HepG2 (cell line): ENCODE measurements around the gene PRKN. TPM values are rescaled to one million over a fixed set of nuclear protein-coding genes. Genes with fewer than 3 reads are reported as not detected.

ENCODE experiments used
- ATAC-seq: fragments of 200-7000 bp; cut with Tn5 transposase; 3 replicates; pipeline ENCODE4 v1.9.1; 2020; ENCODE audit warnings: mild to moderate bottlenecking, moderate library complexity
- BruUV-seq: library from RNA; stranded (reverse); fragments of 400-500 nt; replicated peaks from 2 replicates; lab custom pipeline; 2021; lab: Mats Ljungman, UMichigan
- CTCF ChIA-PET: fragments of 300-600 bp; formaldehyde crosslinking; extraction: SDS; loops from one replicate; lab custom pipeline; 2021; ENCODE audit warnings: low total read pairs, inconsistent platforms, low intra/inter-chr PET ratio; lab: Yijun Ruan, JAX
- POLR2A ChIA-PET: fragments of 350-600 bp; sonication (Branson Sonifier 250); formaldehyde crosslinking; loops from one replicate; lab custom pipeline; 2020; ENCODE audit warnings: antibody characterized with exemption, inconsistent platforms; lab: Yijun Ruan, JAX
- DNase-seq: peaks from one replicate; pipeline ENCODE4 v3.0.0-alpha.2; 2015; ENCODE audit warnings: low spot score
- FAIRE-seq: peaks from 3 replicates; lab custom pipeline; 2011; peaks lifted over from hg19 to GRCh38; lab: Jason Lieb, UNC
- H2AFZ ChIP-seq: one replicate; pipeline ENCODE4 v1.6.1; 2011; ENCODE audit warnings: low read length, inconsistent platforms
- H3K27ac ChIP-seq: fragments of 300-600 bp; 3 replicates; pipeline ENCODE4 v1.8.0; 2011; ENCODE audit warnings: mixed run types, mild to moderate bottlenecking, mixed read lengths, low read length, inconsistent platforms; ENCODE audit not compliant: insufficient read depth; ENCODE audit errors: extremely low read length
- H3K27me3 ChIP-seq, 2 experiments: fragments of 200-600 bp in 1 of 2; 2 replicates in 1 of 2; 3 replicates in 1 of 2; pipeline versions ENCODE4 v1.6.0 to v1.8.0; 2011; ENCODE audit warnings: low read length in 2 of 2, mild to moderate bottlenecking in 2 of 2, moderate library complexity in 2 of 2, inconsistent platforms in 1 of 2; ENCODE audit not compliant: insufficient read depth in 2 of 2, control insufficient read depth in 1 of 2
- H3K36me3 ChIP-seq, 2 experiments: fragments of 200-600 bp in 1 of 2; replicated peaks in 1 of 2; 2 replicates in 1 of 2; 3 replicates in 1 of 2; pipeline versions ENCODE4 v1.5.1 to v1.8.0; 2011; ENCODE audit warnings: low read length in 2 of 2, inconsistent platforms in 1 of 2; ENCODE audit not compliant: insufficient read depth in 2 of 2, control insufficient read depth in 1 of 2
- H3K4me1 ChIP-seq: 2 replicates; pipeline ENCODE4 v1.5.1; 2012; ENCODE audit warnings: low read length, inconsistent platforms; ENCODE audit not compliant: insufficient read depth
- H3K4me2 ChIP-seq: 2 replicates; pipeline ENCODE4 v1.6.0; 2011; ENCODE audit warnings: low read depth, low read length, inconsistent platforms
- H3K4me3 ChIP-seq, 3 experiments: fragments of 200-600 bp in 1 of 3; sonication (generic), shearing (Covaris generic) in 1 of 3; replicated peaks in 1 of 3; 2 replicates each; pipeline ENCODE4 v1.5.1; 2011 to 2016; ENCODE audit warnings: low read length in 3 of 3, inconsistent platforms in 2 of 3, low read depth in 2 of 3, mild to moderate bottlenecking in 2 of 3, control low read depth in 1 of 3, mixed read lengths in 1 of 3; ENCODE audit not compliant: insufficient read depth in 1 of 3
- H3K79me2 ChIP-seq: one replicate; pipeline ENCODE4 v1.6.1; 2011; ENCODE audit warnings: low read length, inconsistent platforms; ENCODE audit not compliant: insufficient read depth
- H3K9ac ChIP-seq: 2 replicates; pipeline ENCODE4 v1.6.0; 2011; ENCODE audit warnings: mild to moderate bottlenecking, low read depth, low read length, inconsistent platforms; ENCODE audit not compliant: insufficient read depth
- H3K9me3 ChIP-seq: 2 replicates; pipeline ENCODE4 v1.5.1; 2012; ENCODE audit warnings: mild to moderate bottlenecking, low read length
- H4K20me1 ChIP-seq: 2 replicates; pipeline ENCODE4 v1.6.0; 2011; ENCODE audit warnings: inconsistent platforms, mild to moderate bottlenecking, low read length, moderate library complexity; ENCODE audit not compliant: insufficient read depth
- HDAC2 ChIP-seq: sonication (generic); formaldehyde crosslinking; IDR thresholded peaks from 2 replicates; pipeline ENCODE4 v1.4.0; 2020; ENCODE audit warnings: missing genetic modification reagents
- HNRNPH1 ChIP-seq: fragments of 200-400 bp; formaldehyde crosslinking; optimal IDR thresholded peaks from 2 replicates; pipeline ENCODE3; 2017; ENCODE audit warnings: mild to moderate bottlenecking, low read depth, low read length
- IKZF4 ChIP-seq: sonication (generic); formaldehyde crosslinking; IDR thresholded peaks from 2 replicates; pipeline ENCODE4 v1.5.1; 2020; ENCODE audit warnings: borderline replicate concordance, mild to moderate bottlenecking, low read depth, missing genetic modification reagents; ENCODE audit errors: not compliant biosample characterization
- MAZ ChIP-seq, 2 experiments: sonication (generic) in 1 of 2; formaldehyde crosslinking in 1 of 2; IDR thresholded peaks; 2 replicates each; pipeline versions ENCODE4 v1.5.0 to v1.6.1; 2012 to 2020; ENCODE audit warnings: low read depth in 2 of 2, mild to moderate bottlenecking in 2 of 2, borderline replicate concordance in 1 of 2, improper control_type of control experiment in 1 of 2, low read length in 1 of 2, missing genetic modification reagents in 1 of 2, moderate library complexity in 1 of 2
- SNRNP70 ChIP-seq: fragments of 200-400 bp; formaldehyde crosslinking; IDR thresholded peaks from 2 replicates; pipeline ENCODE4 v1.6.1; 2017; ENCODE audit warnings: mild to moderate bottlenecking, low read depth, low read length, moderate library complexity
- ZNF143 ChIP-seq: sonication (generic); formaldehyde crosslinking; IDR thresholded peaks from 2 replicates; pipeline ENCODE4 v1.4.0; 2020; ENCODE audit warnings: missing genetic modification reagents
- ZNF557 ChIP-seq: sonication (generic); formaldehyde crosslinking; IDR thresholded peaks from 2 replicates; pipeline ENCODE4 v1.4.0; 2020; ENCODE audit warnings: missing genetic modification reagents
- ZSCAN12 ChIP-seq: sonication (generic); formaldehyde crosslinking; IDR thresholded peaks from 2 replicates; pipeline ENCODE4 v1.9.0; 2021; ENCODE audit warnings: mild to moderate bottlenecking, missing genetic modification reagents
- WGBS: methylation state at CpG from one replicate; pipeline ENCODE4 v1.1.6; 2017; ENCODE audit warnings: low lambda C conversion rate; 5-methylcytosine and 5-hydroxymethylcytosine counted together
- in situ Hi-C: cut with HindIII; loops from 2 replicates; pipeline ENCODE4 v1.10.0; 2017; ENCODE audit warnings: low pct_unique_long_range_greater_than_20kb; ENCODE audit not compliant: extremely low pct_ligation_motif_present
- intact Hi-C: fragments of 100-400 bp; cut with micrococcal nuclease; formaldehyde crosslinking; loops from one replicate; pipeline ENCODE4 v1.10.0; 2022; ENCODE audit not compliant: unreplicated experiment
- polyA plus RNA-seq, 8 experiments: library from polyadenylated mRNA; depleted of rRNA in 3 of 8; stranded (reverse) in 7 of 8; unstranded in 1 of 8; fragments of >200 nt; fragmentation: Illumina TruSeq in 4 of 8; extraction: Trizol in 4 of 8; gene quantifications; 2 replicates each; pipeline versions ENCODE4 v1.2.1 to v1.2.3, GENCODE V29; 2011 to 2016; ENCODE audit warnings: low read depth in 4 of 8, missing spikeins in 1 of 8, mixed read lengths in 1 of 8; ENCODE audit not compliant: insufficient read depth in 1 of 8
- total RNA-seq, 5 experiments: library from RNA; depleted of rRNA; stranded (reverse); fragments of >200 nt; fragmentation: Illumina TruSeq; extraction: Trizol; gene quantifications; 2 replicates each; pipeline ENCODE4 v1.2.3, GENCODE V29; 2016; ENCODE audit warnings: low read depth in 1 of 5
- TF ChIP-seq, protein P1 (sequence below): sonication (generic); formaldehyde crosslinking; conservative IDR thresholded peaks from 2 replicates; pipeline ENCODE4 v1.4.0; 2020; ENCODE audit warnings: mild to moderate bottlenecking, missing genetic modification reagents, moderate library complexity
- TF ChIP-seq, protein P2 (sequence below): sonication (generic); formaldehyde crosslinking; IDR thresholded peaks from 2 replicates; pipeline ENCODE4 v1.9.0; 2021; ENCODE audit warnings: missing genetic modification reagents, mild to moderate bottlenecking, borderline replicate concordance
- TF ChIP-seq, protein P3 (sequence below): IDR thresholded peaks from 2 replicates; pipeline ENCODE4 v1.6.1; 2016; ENCODE audit warnings: low read depth, missing genetic modification reagents, missing compliant biosample characterization

Gene PRKN
- total and polyA plus RNA-seq, 2 of the 13 experiments (the other 11 are each of a cell fraction or from before 2014, with no cell fraction given) = 0.31 to 0.44 TPM

DNA sequence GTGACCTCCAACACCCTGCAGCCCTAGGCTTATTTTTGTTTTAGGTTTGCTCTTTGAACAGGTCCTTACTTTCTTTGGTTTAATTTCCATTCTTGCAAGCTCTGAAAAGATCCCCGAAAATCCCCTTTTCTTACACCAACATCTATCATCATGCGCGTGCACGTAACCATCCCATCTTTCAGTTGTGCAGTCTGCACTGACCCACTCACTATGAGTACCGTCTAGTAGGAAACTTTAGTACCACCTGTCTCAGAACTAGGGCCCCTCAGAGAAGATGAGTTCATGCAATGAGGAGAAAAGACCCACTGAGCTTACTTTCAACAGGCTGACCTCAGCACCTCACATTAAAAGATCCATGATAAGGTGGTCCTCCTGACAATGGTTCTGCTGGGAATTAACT, 1333.1 kb downstream of the PRKN start:
- H3K79me2 ChIP-seq = no peaks in the 10 kb centered on the region
- H3K27me3 ChIP-seq = no peaks in the 10 kb centered on the region; a peak in 2 of 5 replicates
- FAIRE-seq (no peak), ATAC-seq (no peak), DNase-seq (no peak)
- TF ChIP-seq ZNF557 (CRISPR knock-in tag) (no peak), IKZF4 (no peak), SNRNP70 (no peak), ZSCAN12 (CRISPR knock-in tag) (no peak), MAZ (IDR thresholded peaks at IDR 0.05; ENCODE audit: borderline replicate concordance, low read depth, low read length) (no peak), MAZ (CRISPR knock-in tag; IDR thresholded peaks at IDR 0.05; ENCODE audit: low read depth) (no peak), HNRNPH1 (no peak), HDAC2 (CRISPR knock-in tag) (no peak), ZNF143 (no peak)
- TF ChIP-seq, protein P1, sequence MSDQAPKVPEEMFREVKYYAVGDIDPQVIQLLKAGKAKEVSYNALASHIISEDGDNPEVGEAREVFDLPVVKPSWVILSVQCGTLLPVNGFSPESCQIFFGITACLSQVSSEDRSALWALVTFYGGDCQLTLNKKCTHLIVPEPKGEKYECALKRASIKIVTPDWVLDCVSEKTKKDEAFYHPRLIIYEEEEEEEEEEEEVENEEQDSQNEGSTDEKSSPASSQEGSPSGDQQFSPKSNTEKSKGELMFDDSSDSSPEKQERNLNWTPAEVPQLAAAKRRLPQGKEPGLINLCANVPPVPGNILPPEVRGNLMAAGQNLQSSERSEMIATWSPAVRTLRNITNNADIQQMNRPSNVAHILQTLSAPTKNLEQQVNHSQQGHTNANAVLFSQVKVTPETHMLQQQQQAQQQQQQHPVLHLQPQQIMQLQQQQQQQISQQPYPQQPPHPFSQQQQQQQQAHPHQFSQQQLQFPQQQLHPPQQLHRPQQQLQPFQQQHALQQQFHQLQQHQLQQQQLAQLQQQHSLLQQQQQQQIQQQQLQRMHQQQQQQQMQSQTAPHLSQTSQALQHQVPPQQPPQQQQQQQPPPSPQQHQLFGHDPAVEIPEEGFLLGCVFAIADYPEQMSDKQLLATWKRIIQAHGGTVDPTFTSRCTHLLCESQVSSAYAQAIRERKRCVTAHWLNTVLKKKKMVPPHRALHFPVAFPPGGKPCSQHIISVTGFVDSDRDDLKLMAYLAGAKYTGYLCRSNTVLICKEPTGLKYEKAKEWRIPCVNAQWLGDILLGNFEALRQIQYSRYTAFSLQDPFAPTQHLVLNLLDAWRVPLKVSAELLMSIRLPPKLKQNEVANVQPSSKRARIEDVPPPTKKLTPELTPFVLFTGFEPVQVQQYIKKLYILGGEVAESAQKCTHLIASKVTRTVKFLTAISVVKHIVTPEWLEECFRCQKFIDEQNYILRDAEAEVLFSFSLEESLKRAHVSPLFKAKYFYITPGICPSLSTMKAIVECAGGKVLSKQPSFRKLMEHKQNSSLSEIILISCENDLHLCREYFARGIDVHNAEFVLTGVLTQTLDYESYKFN (CRISPR knock-in tag) = no peak
- TF ChIP-seq, protein P2, sequence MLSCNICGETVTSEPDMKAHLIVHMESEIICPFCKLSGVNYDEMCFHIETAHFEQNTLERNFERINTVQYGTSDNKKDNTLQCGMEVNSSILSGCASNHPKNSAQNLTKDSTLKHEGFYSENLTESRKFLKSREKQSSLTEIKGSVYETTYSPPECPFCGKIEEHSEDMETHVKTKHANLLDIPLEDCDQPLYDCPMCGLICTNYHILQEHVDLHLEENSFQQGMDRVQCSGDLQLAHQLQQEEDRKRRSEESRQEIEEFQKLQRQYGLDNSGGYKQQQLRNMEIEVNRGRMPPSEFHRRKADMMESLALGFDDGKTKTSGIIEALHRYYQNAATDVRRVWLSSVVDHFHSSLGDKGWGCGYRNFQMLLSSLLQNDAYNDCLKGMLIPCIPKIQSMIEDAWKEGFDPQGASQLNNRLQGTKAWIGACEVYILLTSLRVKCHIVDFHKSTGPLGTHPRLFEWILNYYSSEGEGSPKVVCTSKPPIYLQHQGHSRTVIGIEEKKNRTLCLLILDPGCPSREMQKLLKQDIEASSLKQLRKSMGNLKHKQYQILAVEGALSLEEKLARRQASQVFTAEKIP (CRISPR knock-in tag) = no peak
- TF ChIP-seq, protein P3, sequence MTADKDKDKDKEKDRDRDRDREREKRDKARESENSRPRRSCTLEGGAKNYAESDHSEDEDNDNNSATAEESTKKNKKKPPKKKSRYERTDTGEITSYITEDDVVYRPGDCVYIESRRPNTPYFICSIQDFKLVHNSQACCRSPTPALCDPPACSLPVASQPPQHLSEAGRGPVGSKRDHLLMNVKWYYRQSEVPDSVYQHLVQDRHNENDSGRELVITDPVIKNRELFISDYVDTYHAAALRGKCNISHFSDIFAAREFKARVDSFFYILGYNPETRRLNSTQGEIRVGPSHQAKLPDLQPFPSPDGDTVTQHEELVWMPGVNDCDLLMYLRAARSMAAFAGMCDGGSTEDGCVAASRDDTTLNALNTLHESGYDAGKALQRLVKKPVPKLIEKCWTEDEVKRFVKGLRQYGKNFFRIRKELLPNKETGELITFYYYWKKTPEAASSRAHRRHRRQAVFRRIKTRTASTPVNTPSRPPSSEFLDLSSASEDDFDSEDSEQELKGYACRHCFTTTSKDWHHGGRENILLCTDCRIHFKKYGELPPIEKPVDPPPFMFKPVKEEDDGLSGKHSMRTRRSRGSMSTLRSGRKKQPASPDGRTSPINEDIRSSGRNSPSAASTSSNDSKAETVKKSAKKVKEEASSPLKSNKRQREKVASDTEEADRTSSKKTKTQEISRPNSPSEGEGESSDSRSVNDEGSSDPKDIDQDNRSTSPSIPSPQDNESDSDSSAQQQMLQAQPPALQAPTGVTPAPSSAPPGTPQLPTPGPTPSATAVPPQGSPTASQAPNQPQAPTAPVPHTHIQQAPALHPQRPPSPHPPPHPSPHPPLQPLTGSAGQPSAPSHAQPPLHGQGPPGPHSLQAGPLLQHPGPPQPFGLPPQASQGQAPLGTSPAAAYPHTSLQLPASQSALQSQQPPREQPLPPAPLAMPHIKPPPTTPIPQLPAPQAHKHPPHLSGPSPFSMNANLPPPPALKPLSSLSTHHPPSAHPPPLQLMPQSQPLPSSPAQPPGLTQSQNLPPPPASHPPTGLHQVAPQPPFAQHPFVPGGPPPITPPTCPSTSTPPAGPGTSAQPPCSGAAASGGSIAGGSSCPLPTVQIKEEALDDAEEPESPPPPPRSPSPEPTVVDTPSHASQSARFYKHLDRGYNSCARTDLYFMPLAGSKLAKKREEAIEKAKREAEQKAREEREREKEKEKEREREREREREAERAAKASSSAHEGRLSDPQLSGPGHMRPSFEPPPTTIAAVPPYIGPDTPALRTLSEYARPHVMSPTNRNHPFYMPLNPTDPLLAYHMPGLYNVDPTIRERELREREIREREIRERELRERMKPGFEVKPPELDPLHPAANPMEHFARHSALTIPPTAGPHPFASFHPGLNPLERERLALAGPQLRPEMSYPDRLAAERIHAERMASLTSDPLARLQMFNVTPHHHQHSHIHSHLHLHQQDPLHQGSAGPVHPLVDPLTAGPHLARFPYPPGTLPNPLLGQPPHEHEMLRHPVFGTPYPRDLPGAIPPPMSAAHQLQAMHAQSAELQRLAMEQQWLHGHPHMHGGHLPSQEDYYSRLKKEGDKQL (CRISPR knock-in tag) = no peak
- H4K20me1 ChIP-seq = no peaks in the 10 kb centered on the region
- CTCF ChIA-PET = interaction anchor here (1.6 to 2.0 kb wide), 2 partner anchors 104 to 300 kb away, joined by 4 to 11 read pairs; no protein-coding TSS in a partner anchor
- no peaks in the 10 kb centered on the region for H3K4me1 ChIP-seq
- no peak overlapping the region for H3K9ac ChIP-seq
- no peaks in the 10 kb centered on the region for H3K36me3 ChIP-seq
- intact Hi-C loops (loop anchor here (1.0 kb wide), 1 partner anchor 267 kb away; no protein-coding TSS in a partner anchor), in situ Hi-C loops (no loop called here)
- H3K27ac ChIP-seq = no peak overlapping the region
- POLR2A ChIA-PET = no interaction called here
- BruUV-seq = no TSS peak
- H3K4me2 ChIP-seq = no peak overlapping the region
- WGBS = 68% methylated on average over 5 of the region's 5 CpGs
- H3K9me3 ChIP-seq = no peaks in the 10 kb centered on the region
- H2AFZ ChIP-seq = no peak overlapping the region
- H3K4me3 ChIP-seq = no peak overlapping the region
